Measurements from ENCODE around the gene SGSM1. TPM values are rescaled to one million over a fixed set of nuclear protein-coding genes. Genes with fewer than 3 reads are reported as not detected.
"Not testable (repeated sequence)": the region's sequence is repeated elsewhere in the genome, so short reads cannot be mapped to it uniquely, and the experiment has no call there.

Gene SGSM1
- total RNA-seq, 1 donor from 2014 or later, result not detected

DNA sequence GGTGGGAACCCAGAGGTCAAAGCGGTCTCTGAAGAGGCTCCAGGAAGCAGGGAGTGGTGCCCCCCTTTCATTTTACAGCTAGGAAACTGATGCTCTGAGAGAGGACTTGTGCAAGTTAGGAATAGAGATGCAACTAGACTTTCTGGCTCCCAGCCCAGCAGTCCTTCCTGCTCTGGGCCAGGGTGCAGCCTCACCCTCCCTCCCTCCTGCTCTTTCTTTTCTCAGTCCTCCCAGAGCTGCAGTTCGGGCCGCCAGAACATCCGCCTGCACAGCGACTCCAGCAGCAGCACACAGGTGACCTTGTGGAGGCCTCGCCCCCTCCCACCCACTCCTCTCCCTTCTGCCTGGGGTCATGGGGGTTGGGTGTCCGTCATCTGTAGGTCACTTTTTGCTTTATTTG lies 89.0 kb downstream of the SGSM1 start:
- DNase-seq (ENCODE audit: extremely low spot score, unreplicated experiment), result no peak
- H3K9me3 Mint-ChIP-seq (ENCODE audit: unreplicated experiment), result no peaks in the 10 kb centered on the region
- H3K27ac Mint-ChIP-seq (ENCODE audit: unreplicated experiment), result no peak overlapping the region
- H3K27me3 Mint-ChIP-seq (ENCODE audit: unreplicated experiment), result peaks cover 12% of the 10 kb centered on the region
- H3K4me1 Mint-ChIP-seq (ENCODE audit: unreplicated experiment), result peaks cover 14% of the 10 kb centered on the region
- TF ChIP-seq, protein P1, sequence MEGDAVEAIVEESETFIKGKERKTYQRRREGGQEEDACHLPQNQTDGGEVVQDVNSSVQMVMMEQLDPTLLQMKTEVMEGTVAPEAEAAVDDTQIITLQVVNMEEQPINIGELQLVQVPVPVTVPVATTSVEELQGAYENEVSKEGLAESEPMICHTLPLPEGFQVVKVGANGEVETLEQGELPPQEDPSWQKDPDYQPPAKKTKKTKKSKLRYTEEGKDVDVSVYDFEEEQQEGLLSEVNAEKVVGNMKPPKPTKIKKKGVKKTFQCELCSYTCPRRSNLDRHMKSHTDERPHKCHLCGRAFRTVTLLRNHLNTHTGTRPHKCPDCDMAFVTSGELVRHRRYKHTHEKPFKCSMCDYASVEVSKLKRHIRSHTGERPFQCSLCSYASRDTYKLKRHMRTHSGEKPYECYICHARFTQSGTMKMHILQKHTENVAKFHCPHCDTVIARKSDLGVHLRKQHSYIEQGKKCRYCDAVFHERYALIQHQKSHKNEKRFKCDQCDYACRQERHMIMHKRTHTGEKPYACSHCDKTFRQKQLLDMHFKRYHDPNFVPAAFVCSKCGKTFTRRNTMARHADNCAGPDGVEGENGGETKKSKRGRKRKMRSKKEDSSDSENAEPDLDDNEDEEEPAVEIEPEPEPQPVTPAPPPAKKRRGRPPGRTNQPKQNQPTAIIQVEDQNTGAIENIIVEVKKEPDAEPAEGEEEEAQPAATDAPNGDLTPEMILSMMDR (IDR thresholded peaks at IDR 0.05), result no peak
- no peak overlapping the region for H3K4me3 Mint-ChIP-seq (ENCODE audit: unreplicated experiment)
- no peaks in the 10 kb centered on the region for H3K36me3 Mint-ChIP-seq (ENCODE audit: unreplicated experiment)

DNA sequence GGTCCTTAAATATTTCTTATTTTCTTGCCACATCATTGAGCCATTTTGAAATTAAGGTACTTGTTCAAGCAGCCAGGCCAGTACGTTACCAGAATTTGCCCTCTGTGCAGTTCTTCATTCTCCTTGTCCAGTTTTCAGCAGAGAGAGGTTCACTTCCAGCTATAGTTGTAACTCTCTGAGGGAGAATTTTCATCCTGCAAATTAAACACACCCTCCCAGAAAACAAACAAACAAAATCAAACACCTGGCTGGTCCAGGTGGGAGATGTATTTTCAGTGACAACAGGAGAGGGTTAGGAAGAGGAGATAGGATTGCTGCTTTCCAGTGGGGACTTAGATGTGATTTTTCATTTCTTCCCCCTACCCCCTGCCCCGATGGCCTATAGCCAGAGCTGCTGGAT lies 95.4 kb downstream of the SGSM1 start:
- Mint-ChIP-seq H3K9me3 (ENCODE audit: unreplicated experiment) (peaks cover 15% of the 10 kb centered on the region), H3K27ac (ENCODE audit: unreplicated experiment) (no peak overlapping the region), H3K36me3 (ENCODE audit: unreplicated experiment) (no peaks in the 10 kb centered on the region), H3K4me3 (ENCODE audit: unreplicated experiment) (no peak overlapping the region), H3K4me1 (ENCODE audit: unreplicated experiment) (no peaks in the 10 kb centered on the region), H3K27me3 (ENCODE audit: unreplicated experiment) (peaks cover 9% of the 10 kb centered on the region)
- no peak for DNase-seq (ENCODE audit: extremely low spot score, unreplicated experiment)
- TF ChIP-seq, protein P1 (IDR thresholded peaks at IDR 0.05), result no peak

DNA sequence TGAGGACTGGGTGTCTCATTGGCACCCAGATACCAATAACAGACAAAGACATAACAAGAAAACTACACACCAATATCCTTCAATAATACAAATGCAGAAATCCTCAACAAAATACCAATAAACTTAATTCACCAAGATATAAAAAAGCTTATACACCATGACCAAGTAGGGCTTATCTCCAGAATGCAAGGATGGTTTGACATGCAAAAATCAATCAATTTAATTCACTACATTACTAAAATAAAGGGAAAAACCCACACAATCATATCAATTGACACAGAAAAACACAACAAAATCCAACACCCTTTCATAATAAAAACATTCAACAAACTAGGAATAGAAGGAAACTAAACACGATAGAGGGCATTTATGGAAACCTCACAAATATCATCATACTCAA lies 99.9 kb downstream of the SGSM1 start:
- H3K36me3 Mint-ChIP-seq (ENCODE audit: unreplicated experiment), result no peaks in the 10 kb centered on the region

DNA sequence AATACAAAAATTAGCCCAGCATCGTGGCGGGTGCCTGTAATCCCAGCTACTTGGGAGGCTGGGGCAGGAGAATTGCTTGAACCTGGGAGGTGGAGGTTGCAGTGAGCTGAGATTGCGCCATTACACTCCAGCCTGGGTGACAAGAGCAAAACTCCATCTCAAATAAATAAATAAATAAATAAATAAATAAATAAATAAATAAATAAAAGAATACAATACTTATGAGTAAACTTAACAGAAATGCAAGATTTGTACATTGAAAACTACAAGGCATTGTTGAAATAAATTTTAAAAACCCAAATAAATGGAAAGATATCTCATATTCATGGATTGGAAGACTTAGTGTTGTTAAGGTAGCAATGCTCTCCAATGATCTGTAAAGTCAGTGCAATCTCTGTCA lies 101.1 kb downstream of the SGSM1 start:
- H3K27me3 Mint-ChIP-seq (ENCODE audit: unreplicated experiment); H3K36me3 Mint-ChIP-seq (ENCODE audit: unreplicated experiment); H3K4me1 Mint-ChIP-seq (ENCODE audit: unreplicated experiment); H3K4me3 Mint-ChIP-seq (ENCODE audit: unreplicated experiment); DNase-seq (ENCODE audit: extremely low spot score, unreplicated experiment); H3K27ac Mint-ChIP-seq (ENCODE audit: unreplicated experiment): not testable (repeated sequence)
- peaks cover 22% of the 10 kb centered on the region for H3K9me3 Mint-ChIP-seq (ENCODE audit: unreplicated experiment)

More for the DNA sequence above, 99.9 kb downstream of the SGSM1 start:
- H3K27me3 Mint-ChIP-seq (ENCODE audit: unreplicated experiment), result no peaks in the 10 kb centered on the region
- TF ChIP-seq, protein P1 (IDR thresholded peaks at IDR 0.05), result no peak
- no peak overlapping the region for H3K4me3 Mint-ChIP-seq (ENCODE audit: unreplicated experiment)
- no peak overlapping the region for H3K27ac Mint-ChIP-seq (ENCODE audit: unreplicated experiment)
- no peaks in the 10 kb centered on the region for H3K4me1 Mint-ChIP-seq (ENCODE audit: unreplicated experiment)
- H3K9me3 Mint-ChIP-seq (ENCODE audit: unreplicated experiment), result peaks cover 22% of the 10 kb centered on the region
- DNase-seq (ENCODE audit: extremely low spot score, unreplicated experiment), result no peak

DNA sequence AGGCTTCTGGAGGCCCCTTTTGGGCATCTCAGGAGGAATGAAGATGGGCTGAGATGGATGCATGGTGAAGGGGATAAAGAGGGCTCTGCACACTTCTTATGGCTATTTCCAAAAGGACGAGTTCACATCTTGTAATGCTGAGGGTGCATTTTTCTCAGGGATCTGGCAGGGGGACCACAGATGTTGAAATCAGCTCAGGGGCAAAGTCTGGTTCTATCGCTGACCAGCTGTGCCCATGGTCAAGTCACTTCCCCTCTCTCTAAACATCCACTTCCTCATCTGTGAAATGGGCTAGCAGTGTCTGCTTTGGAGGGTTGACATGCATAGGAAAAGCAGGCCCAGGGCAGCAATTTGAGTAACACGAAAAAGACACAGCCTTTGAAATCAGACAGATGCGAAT lies 114.0 kb downstream of the SGSM1 start:
- H3K27me3 Mint-ChIP-seq (ENCODE audit: unreplicated experiment), result peaks cover 17% of the 10 kb centered on the region
- H3K36me3 Mint-ChIP-seq (ENCODE audit: unreplicated experiment), result no peaks in the 10 kb centered on the region
- H3K27ac Mint-ChIP-seq (ENCODE audit: unreplicated experiment), result no peak overlapping the region
- no peak overlapping the region for H3K4me3 Mint-ChIP-seq (ENCODE audit: unreplicated experiment)
- DNase-seq (ENCODE audit: extremely low spot score, unreplicated experiment), result no peak
- H3K9me3 Mint-ChIP-seq (ENCODE audit: unreplicated experiment), result no peaks in the 10 kb centered on the region
- TF ChIP-seq, protein P1 (IDR thresholded peaks at IDR 0.05), result no peak
- no peaks in the 10 kb centered on the region for H3K4me1 Mint-ChIP-seq (ENCODE audit: unreplicated experiment)
